K562 (cell line): Measurements from ENCODE around the gene PPP1R9B. TPM values are rescaled to one million over a fixed set of nuclear protein-coding genes. Genes with fewer than 3 reads are reported as not detected.

ENCODE experiments used
- ADNP ChIP-seq: fragments of 200-800 bp; sonication (Bioruptor generic); IDR thresholded peaks from 2 replicates; pipeline ENCODE4 v1.6.1; 2016; ENCODE audit warnings: missing genetic modification characterization, missing compliant biosample characterization
- CREM ChIP-seq: IDR thresholded peaks from 2 replicates; pipeline ENCODE4 v1.6.1; 2014; ENCODE audit warnings: antibody characterized with exemption, low read depth
- ETV1 ChIP-seq: fragments of 450-650 bp; conservative IDR thresholded peaks from 2 replicates; pipeline ENCODE4 v1.6.1; 2016; ENCODE audit warnings: missing genetic modification characterization, control low read depth, low read depth, missing compliant biosample characterization
- MAFK ChIP-seq: IDR thresholded peaks from 2 replicates; pipeline ENCODE4 v1.6.1; 2011; ENCODE audit warnings: low read length, improper control_type of control experiment
- RCOR1 ChIP-seq, 2 experiments: IDR thresholded peaks; 2 replicates each; pipeline ENCODE4 v1.6.1; 2012; ENCODE audit warnings: low read depth in 2 of 2, low read length in 2 of 2, borderline replicate concordance in 1 of 2, improper control_type of control experiment in 1 of 2
- TRIM24 ChIP-seq, 2 experiments: fragments of 450-650 bp; IDR thresholded peaks; 2 replicates each; pipeline ENCODE4 v1.6.1; 2016
- TRIM28 ChIP-seq: fragments of 450-650 bp; IDR thresholded peaks from 2 replicates; pipeline ENCODE4 v1.6.1; 2017
- ZNF584 ChIP-seq: fragments of 200-800 bp; sonication (Bioruptor generic); IDR thresholded peaks from 2 replicates; pipeline ENCODE4 v1.6.1; 2016; ENCODE audit warnings: low read depth, mild to moderate bottlenecking, missing genetic modification characterization, missing compliant biosample characterization
- polyA plus RNA-seq, 8 experiments: library from polyadenylated mRNA; depleted of rRNA in 4 of 8; stranded (reverse) in 5 of 8; unstranded in 3 of 8; fragments of >200 nt; fragmentation: Nextera tagmentation in 2 of 8; fragmentation: Illumina TruSeq in 1 of 8; extraction: Ambion mirVana in 2 of 8; extraction: Trizol in 1 of 8; gene quantifications; 2 replicates each; pipeline versions ENCODE4 v1.2.1 to v1.2.3, GENCODE V29; 2011 to 2014; ENCODE audit warnings: inconsistent platforms in 1 of 8, missing spikeins in 1 of 8
- total RNA-seq, 7 experiments: library from RNA; depleted of rRNA in 6 of 7; stranded (reverse); fragments of >200 nt in 6 of 7; fragmentation: Illumina TruSeq in 2 of 7; extraction: Trizol in 2 of 7; gene quantifications; 2 replicates each; pipeline versions ENCODE4 v1.2.1 to v1.2.3, GENCODE V29; 2011 to 2021; ENCODE audit warnings: low replicate concordance in 1 of 7
- TF ChIP-seq, protein P1 (sequence below): sonication (generic); formaldehyde crosslinking; IDR thresholded peaks from 2 replicates; pipeline ENCODE4 v1.8.1; 2023; ENCODE audit warnings: mild to moderate bottlenecking, missing genetic modification reagents
- TF ChIP-seq, protein P2 (sequence below): sonication (generic); formaldehyde crosslinking; IDR thresholded peaks from 2 replicates; pipeline ENCODE4 v1.8.0; 2022; ENCODE audit warnings: mild to moderate bottlenecking, missing genetic modification reagents
- TF ChIP-seq, protein P3 (sequence below): fragments of 250-450 bp; sonication (Bioruptor Pico); IDR thresholded peaks from 2 replicates; pipeline ENCODE4 v1.4.0; 2020
- TF ChIP-seq, protein P4 (sequence below): sonication (generic); formaldehyde crosslinking; IDR thresholded peaks from 2 replicates; pipeline ENCODE4 v1.8.1; 2023; ENCODE audit warnings: mild to moderate bottlenecking, missing genetic modification reagents
- TF ChIP-seq, protein P5 (sequence below): fragments of 450-650 bp; formaldehyde crosslinking; IDR thresholded peaks from 2 replicates; pipeline ENCODE4 v1.4.0; 2020; ENCODE audit warnings: mild to moderate bottlenecking, moderate library complexity

PPP1R9B gene
- total and polyA plus RNA-seq, 9 of the 15 experiments (the other 6 are each of a cell fraction or from before 2014, with no cell fraction given): 0.10 to 63.5 (median 24.7) TPM

DNA sequence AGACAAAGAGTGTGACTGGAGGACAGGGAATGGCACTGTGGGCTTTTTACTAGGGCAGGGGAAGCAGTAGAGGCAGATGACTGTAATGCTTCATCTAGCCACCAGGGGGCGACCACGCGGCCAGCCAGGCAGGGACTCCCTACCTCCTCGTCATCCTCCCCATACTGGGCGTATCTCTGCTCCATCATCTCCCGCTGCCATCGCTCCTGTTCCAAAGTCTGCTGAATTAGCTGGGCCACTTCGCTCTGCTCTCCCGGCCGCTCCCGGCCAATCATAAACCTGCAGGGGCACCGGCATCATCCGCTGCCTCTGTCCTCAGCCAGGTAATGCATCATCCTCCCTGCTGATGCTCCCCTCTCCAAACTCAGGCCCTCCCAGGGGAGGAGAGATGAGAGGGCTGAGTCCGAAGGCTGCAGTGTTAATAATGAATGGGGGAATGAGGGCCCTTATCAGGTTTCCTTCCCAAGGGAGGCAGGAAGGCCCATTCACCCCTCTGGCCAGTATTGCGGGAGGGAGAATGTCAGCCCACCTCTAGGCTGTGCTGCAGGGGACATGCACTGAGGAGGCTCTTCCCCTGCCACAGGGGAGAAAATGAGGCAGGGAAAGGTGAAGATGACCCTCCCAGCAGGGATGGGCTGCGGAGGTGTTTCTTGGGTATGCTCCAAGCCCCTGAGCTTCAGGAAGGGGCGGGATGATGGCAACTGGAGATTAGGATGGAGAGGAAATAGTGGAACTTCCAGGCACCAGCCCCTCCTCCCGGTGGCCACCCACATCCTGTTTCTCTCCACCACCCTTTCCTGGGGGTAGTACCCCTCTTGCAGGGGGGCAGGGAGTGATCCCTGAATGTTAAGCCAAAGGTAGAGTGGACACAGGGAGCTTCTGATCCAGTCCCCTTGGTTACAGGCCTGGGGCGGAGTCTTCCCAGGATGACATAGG is 10.3 kb downstream of the PPP1R9B start (continued):
- TF ChIP-seq ETV1 (tag): peak; percentile 62; the same call in 1 of the 2 replicates
- TF ChIP-seq, protein P1, sequence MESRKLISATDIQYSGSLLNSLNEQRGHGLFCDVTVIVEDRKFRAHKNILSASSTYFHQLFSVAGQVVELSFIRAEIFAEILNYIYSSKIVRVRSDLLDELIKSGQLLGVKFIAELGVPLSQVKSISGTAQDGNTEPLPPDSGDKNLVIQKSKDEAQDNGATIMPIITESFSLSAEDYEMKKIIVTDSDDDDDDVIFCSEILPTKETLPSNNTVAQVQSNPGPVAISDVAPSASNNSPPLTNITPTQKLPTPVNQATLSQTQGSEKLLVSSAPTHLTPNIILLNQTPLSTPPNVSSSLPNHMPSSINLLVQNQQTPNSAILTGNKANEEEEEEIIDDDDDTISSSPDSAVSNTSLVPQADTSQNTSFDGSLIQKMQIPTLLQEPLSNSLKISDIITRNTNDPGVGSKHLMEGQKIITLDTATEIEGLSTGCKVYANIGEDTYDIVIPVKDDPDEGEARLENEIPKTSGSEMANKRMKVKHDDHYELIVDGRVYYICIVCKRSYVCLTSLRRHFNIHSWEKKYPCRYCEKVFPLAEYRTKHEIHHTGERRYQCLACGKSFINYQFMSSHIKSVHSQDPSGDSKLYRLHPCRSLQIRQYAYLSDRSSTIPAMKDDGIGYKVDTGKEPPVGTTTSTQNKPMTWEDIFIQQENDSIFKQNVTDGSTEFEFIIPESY (CRISPR knock-in tag): 0 out of 2 replicates have a peak, but pooled peaks have one; percentile 51
- TF ChIP-seq, protein P2, sequence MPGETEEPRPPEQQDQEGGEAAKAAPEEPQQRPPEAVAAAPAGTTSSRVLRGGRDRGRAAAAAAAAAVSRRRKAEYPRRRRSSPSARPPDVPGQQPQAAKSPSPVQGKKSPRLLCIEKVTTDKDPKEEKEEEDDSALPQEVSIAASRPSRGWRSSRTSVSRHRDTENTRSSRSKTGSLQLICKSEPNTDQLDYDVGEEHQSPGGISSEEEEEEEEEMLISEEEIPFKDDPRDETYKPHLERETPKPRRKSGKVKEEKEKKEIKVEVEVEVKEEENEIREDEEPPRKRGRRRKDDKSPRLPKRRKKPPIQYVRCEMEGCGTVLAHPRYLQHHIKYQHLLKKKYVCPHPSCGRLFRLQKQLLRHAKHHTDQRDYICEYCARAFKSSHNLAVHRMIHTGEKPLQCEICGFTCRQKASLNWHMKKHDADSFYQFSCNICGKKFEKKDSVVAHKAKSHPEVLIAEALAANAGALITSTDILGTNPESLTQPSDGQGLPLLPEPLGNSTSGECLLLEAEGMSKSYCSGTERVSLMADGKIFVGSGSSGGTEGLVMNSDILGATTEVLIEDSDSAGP (CRISPR knock-in tag): no peak
- TF ChIP-seq, protein P3, sequence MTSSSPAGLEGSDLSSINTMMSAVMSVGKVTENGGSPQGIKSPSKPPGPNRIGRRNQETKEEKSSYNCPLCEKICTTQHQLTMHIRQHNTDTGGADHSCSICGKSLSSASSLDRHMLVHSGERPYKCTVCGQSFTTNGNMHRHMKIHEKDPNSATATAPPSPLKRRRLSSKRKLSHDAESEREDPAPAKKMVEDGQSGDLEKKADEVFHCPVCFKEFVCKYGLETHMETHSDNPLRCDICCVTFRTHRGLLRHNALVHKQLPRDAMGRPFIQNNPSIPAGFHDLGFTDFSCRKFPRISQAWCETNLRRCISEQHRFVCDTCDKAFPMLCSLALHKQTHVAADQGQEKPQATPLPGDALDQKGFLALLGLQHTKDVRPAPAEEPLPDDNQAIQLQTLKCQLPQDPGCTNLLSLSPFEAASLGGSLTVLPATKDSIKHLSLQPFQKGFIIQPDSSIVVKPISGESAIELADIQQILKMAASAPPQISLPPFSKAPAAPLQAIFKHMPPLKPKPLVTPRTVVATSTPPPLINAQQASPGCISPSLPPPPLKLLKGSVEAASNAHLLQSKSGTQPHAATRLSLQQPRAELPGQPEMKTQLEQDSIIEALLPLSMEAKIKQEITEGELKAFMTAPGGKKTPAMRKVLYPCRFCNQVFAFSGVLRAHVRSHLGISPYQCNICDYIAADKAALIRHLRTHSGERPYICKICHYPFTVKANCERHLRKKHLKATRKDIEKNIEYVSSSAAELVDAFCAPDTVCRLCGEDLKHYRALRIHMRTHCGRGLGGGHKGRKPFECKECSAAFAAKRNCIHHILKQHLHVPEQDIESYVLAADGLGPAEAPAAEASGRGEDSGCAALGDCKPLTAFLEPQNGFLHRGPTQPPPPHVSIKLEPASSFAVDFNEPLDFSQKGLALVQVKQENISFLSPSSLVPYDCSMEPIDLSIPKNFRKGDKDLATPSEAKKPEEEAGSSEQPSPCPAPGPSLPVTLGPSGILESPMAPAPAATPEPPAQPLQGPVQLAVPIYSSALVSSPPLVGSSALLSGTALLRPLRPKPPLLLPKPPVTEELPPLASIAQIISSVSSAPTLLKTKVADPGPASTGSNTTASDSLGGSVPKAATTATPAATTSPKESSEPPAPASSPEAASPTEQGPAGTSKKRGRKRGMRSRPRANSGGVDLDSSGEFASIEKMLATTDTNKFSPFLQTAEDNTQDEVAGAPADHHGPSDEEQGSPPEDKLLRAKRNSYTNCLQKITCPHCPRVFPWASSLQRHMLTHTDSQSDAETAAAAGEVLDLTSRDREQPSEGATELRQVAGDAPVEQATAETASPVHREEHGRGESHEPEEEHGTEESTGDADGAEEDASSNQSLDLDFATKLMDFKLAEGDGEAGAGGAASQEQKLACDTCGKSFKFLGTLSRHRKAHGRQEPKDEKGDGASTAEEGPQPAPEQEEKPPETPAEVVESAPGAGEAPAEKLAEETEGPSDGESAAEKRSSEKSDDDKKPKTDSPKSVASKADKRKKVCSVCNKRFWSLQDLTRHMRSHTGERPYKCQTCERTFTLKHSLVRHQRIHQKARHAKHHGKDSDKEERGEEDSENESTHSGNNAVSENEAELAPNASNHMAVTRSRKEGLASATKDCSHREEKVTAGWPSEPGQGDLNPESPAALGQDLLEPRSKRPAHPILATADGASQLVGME (CRISPR knock-in tag): peak; percentile 65; the same call in 1 of the 2 replicates
- TF ChIP-seq ZNF584 (CRISPR knock-in tag): no peak
- peak; percentile 91 for TF ChIP-seq CREM
- TF ChIP-seq, protein P4, sequence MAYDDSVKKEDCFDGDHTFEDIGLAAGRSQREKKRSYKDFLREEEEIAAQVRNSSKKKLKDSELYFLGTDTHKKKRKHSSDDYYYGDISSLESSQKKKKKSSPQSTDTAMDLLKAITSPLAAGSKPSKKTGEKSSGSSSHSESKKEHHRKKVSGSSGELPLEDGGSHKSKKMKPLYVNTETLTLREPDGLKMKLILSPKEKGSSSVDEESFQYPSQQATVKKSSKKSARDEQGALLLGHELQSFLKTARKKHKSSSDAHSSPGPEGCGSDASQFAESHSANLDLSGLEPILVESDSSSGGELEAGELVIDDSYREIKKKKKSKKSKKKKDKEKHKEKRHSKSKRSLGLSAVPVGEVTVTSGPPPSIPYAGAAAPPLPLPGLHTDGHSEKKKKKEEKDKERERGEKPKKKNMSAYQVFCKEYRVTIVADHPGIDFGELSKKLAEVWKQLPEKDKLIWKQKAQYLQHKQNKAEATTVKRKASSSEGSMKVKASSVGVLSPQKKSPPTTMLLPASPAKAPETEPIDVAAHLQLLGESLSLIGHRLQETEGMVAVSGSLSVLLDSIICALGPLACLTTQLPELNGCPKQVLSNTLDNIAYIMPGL (CRISPR knock-in tag): 0 out of 2 replicates have a peak, but pooled peaks have one; percentile 52
- peak; percentile 23; the same call in 1 of the 2 replicates for TF ChIP-seq MAFK
- TF ChIP-seq, protein P5, sequence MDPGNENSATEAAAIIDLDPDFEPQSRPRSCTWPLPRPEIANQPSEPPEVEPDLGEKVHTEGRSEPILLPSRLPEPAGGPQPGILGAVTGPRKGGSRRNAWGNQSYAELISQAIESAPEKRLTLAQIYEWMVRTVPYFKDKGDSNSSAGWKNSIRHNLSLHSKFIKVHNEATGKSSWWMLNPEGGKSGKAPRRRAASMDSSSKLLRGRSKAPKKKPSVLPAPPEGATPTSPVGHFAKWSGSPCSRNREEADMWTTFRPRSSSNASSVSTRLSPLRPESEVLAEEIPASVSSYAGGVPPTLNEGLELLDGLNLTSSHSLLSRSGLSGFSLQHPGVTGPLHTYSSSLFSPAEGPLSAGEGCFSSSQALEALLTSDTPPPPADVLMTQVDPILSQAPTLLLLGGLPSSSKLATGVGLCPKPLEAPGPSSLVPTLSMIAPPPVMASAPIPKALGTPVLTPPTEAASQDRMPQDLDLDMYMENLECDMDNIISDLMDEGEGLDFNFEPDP (CRISPR knock-in tag): no peak
- peak; percentile 8 to 83; a peak in 2 of 4 replicates for TF ChIP-seq TRIM24 (IDR thresholded peaks at IDR 0.05)
- TF ChIP-seq TRIM28: peak; percentile 99
- TF ChIP-seq ADNP (tag): no peak
- peak in 1 of 2 experiments; percentile 94; a peak in 3 of 4 replicates for TF ChIP-seq RCOR1 (IDR thresholded peaks at IDR 0.05; ENCODE audit: borderline replicate concordance in 1 of 2, low read depth in 2 of 2, low read length in 2 of 2)
